ENCODE measurements around the gene TGFB2. TPM values are rescaled to one million over a fixed set of nuclear protein-coding genes. Genes with fewer than 3 reads are reported as not detected.

Gene TGFB2
- total RNA-seq, 1 experiment from 2014 or later, result 2.5 TPM

- TF ChIP-seq ZNF532 (CRISPR knock-in tag; IDR thresholded peaks at IDR 0.05; ENCODE audit: borderline replicate concordance) (no peak), STAT6 (CRISPR knock-in tag; conservative IDR thresholded peaks at IDR 0.05; ENCODE audit: low read depth) (no peak), RELA (CRISPR knock-in tag; IDR thresholded peaks at IDR 0.05; ENCODE audit: borderline replicate concordance) (no peak), MAX (CRISPR knock-in tag; IDR thresholded peaks at IDR 0.05) (no peak), ZNF671 (CRISPR knock-in tag; IDR thresholded peaks at IDR 0.05) (no peak), NR1H2 (CRISPR knock-in tag; IDR thresholded peaks at IDR 0.05) (no peak)
Observed at GRCh38 chr1:218350801-218351266, 5.7 kb downstream of the TGFB2 start (continued).

- TF ChIP-seq CTCF (IDR thresholded peaks at IDR 0.05) (0 out of 2 replicates have a peak, but pooled peaks have one; percentile 26), GTF2I (CRISPR knock-in tag; conservative IDR thresholded peaks at IDR 0.05) (no peak), USF2 (CRISPR knock-in tag; IDR thresholded peaks at IDR 0.05) (no peak)
- CTCF ChIA-PET, result interaction anchor here (0.6 to 4.2 kb wide), 5 partner anchors 9 to 1177 kb away, joined by 3 to 17 read pairs (median 3); no protein-coding TSS in a partner anchor
- POLR2A ChIA-PET, result no interaction called here
- no peaks in the 10 kb centered on the region for H3K9me3 Mint-ChIP-seq
- DNase-seq (ENCODE audit: low spot score), result peak; percentile 33
- ATAC-seq, result peak; percentile 67
- H3K27ac Mint-ChIP-seq, result no peak overlapping the region
- H3K36me3 Mint-ChIP-seq, result no peaks in the 10 kb centered on the region
- peaks cover 9% of the 10 kb centered on the region for H3K27me3 Mint-ChIP-seq (ENCODE audit: low read depth)
- no peak overlapping the region for H3K4me3 Mint-ChIP-seq
- peaks cover 62% of the 10 kb centered on the region for H3K4me1 Mint-ChIP-seq
Observed at GRCh38 chr1:218351391-218352074, 6.4 kb downstream of the TGFB2 start.

GRCh38 chr1:218352075-218352438, 6.9 kb downstream of the TGFB2 start:
- ChIA-PET POLR2A (no interaction called here), CTCF (interaction anchor here (0.6 to 4.2 kb wide), 6 partner anchors 8 to 1177 kb away, joined by 3 to 17 read pairs (median 3); no protein-coding TSS in a partner anchor)
- Mint-ChIP-seq H3K9me3 (no peaks in the 10 kb centered on the region), H3K4me3 (no peak overlapping the region), H3K4me1 (peaks cover 60% of the 10 kb centered on the region), H3K27me3 (ENCODE audit: low read depth) (peaks cover 4% of the 10 kb centered on the region), H3K36me3 (no peaks in the 10 kb centered on the region), H3K27ac (no peak overlapping the region)
- DNase-seq (ENCODE audit: low spot score), result no peak
- 0 out of 2 replicates have a peak, but pooled peaks have one; percentile 3 for ATAC-seq
- TF ChIP-seq PRRX2 (CRISPR knock-in tag; IDR thresholded peaks at IDR 0.05), result no peak
- TF ChIP-seq JUN (CRISPR knock-in tag; IDR thresholded peaks at IDR 0.05), result no peak
- no peak for TF ChIP-seq ATF6 (CRISPR knock-in tag; IDR thresholded peaks at IDR 0.05)
- TF ChIP-seq CTCF (IDR thresholded peaks at IDR 0.05), result no peak
- TF ChIP-seq GABPB1 (CRISPR knock-in tag; IDR thresholded peaks at IDR 0.05), result no peak
- TF ChIP-seq AR (CRISPR knock-in tag; IDR thresholded peaks at IDR 0.05), result no peak

All from WTC11 (cell line).